ENCODE measurements around the gene NDUFS8. TPM values are rescaled to one million over a fixed set of nuclear protein-coding genes. Genes with fewer than 3 reads are reported as not detected.

Gene NDUFS8
- polyA plus RNA-seq, 3 donors = 62.9 to 141 (median 114) TPM

GRCh38 chr11:68011051-68011943 lies 19.2 kb upstream of the NDUFS8 start:
- Histone ChIP-seq H3K27ac (ENCODE audit: low read depth in 1 of 2, low read length in 2 of 2) (peak overlapping the region; percentile 90 to 94), H3K9me3 (replicated peaks in 1 of 2; ENCODE audit: control insufficient read depth in 1 of 2, insufficient read depth in 1 of 2, low read length in 2 of 2) (no peaks in the 10 kb centered on the region), H3K27me3 (ENCODE audit: control insufficient read depth in 2 of 2, insufficient read depth in 2 of 2, low read length in 2 of 2) (no peaks in the 10 kb centered on the region), H3K36me3 (replicated peaks in 1 of 2; ENCODE audit: control insufficient read depth in 1 of 2, insufficient read depth in 2 of 2, low read length in 2 of 2) (peaks cover 3 to 25% of the 10 kb centered on the region in 2 donors), H3K4me3 (replicated peaks in 1 of 3; ENCODE audit: low read depth in 2 of 3, low read length in 3 of 3) (peak overlapping the region; percentile 52 to 89 (median 60)), H2AFZ (ENCODE audit: insufficient read depth, low read depth, low read length, poor library complexity, severe bottlenecking) (peak overlapping the region; percentile 79), H3K9ac (ENCODE audit: insufficient read depth, low read length, poor library complexity, severe bottlenecking) (peak overlapping the region; percentile 75), H4K20me1 (ENCODE audit: insufficient read depth, low read length) (peaks cover 45% of the 10 kb centered on the region), H3K4me2 (replicated peaks; ENCODE audit: extremely low read depth, low read length, poor library complexity, severe bottlenecking) (peak overlapping the region; percentile 94), H3K4me1 (ENCODE audit: control insufficient read depth in 1 of 2, insufficient read depth in 2 of 2, low read length in 2 of 2) (peaks cover 71 to 79% of the 10 kb centered on the region in 2 donors), H3K79me2 (ENCODE audit: insufficient read depth, low read length) (peaks cover 59% of the 10 kb centered on the region)
- Mint-ChIP-seq H3K27ac (peak overlapping the region; percentile 91 to 97 (median 95)), H3K27me3 (ENCODE audit: low read depth in 3 of 3) (peaks cover 0 to 1% (median 0%) of the 10 kb centered on the region in 3 donors), H3K36me3 (peaks cover 19 to 29% of the 10 kb centered on the region in 2 donors), H3K4me3 (peak overlapping the region; percentile 83 to 92), H3K9me3 (no peaks in the 10 kb centered on the region), H3K4me1 (peaks cover 69% of the 10 kb centered on the region)
- DNase-seq = peak in 2 of 3 donors; percentile 36 to 49
- WGBS (ENCODE audit: insufficient coverage) = 55% methylated on average over 12 of the region's 16 CpGs
- intact Hi-C loops (cut with micrococcal nuclease) = loop anchor here in 1 of 2 donors (2.0 to 5.0 kb wide), 3 partner anchors 26 to 196 kb away; partner anchors contain the start of gene CHKA
- TF ChIP-seq, protein P1, sequence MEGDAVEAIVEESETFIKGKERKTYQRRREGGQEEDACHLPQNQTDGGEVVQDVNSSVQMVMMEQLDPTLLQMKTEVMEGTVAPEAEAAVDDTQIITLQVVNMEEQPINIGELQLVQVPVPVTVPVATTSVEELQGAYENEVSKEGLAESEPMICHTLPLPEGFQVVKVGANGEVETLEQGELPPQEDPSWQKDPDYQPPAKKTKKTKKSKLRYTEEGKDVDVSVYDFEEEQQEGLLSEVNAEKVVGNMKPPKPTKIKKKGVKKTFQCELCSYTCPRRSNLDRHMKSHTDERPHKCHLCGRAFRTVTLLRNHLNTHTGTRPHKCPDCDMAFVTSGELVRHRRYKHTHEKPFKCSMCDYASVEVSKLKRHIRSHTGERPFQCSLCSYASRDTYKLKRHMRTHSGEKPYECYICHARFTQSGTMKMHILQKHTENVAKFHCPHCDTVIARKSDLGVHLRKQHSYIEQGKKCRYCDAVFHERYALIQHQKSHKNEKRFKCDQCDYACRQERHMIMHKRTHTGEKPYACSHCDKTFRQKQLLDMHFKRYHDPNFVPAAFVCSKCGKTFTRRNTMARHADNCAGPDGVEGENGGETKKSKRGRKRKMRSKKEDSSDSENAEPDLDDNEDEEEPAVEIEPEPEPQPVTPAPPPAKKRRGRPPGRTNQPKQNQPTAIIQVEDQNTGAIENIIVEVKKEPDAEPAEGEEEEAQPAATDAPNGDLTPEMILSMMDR (IDR thresholded peaks at IDR 0.05) = no peak

DNA sequence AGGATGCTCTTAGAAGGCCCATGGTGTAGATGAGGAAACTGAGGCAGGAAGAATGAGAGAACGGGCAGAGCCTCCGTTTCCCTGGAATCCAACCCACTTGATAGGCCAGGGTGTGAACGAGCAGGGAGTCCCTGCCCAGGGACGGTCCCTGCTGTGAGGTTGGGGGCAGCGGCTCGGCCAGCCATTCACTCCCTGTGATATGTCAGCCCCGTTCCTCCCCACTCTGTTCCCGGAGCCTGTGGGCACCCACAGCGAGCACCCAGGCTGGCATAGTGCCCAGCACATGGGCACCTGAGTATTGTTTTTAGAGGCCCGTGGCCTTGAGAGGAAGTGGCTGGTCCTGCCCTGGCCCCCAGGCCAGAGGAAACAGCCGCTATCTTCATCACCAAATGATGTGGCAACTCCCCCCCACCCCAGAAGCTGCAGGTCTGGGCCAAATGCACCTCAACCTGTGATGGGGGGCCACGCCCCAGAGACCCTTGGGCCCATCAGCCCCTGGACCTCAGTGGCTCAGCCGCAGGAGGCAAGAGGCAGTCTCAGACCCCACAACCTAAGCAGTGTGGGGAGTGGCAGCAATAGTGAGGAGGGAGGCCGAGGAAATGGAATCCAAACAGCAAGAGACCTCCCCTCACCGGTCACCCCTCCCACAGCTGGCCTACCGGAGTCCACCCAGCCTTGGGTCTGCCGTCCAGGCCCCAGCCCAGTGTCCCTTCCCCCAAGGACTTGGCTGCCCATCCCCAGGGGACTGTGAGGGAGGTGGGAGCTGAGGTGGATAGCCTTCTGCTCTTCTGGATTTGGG lies 18.2 kb upstream of the NDUFS8 start:
- peak overlapping the region in 1 of 3 experiments; percentile 89 for H3K4me3 ChIP-seq (replicated peaks in 1 of 3; ENCODE audit: low read depth in 2 of 3, low read length in 3 of 3)
- peaks cover 59% of the 10 kb centered on the region for H3K79me2 ChIP-seq (ENCODE audit: insufficient read depth, low read length)
- Mint-ChIP-seq H3K4me1 (peaks cover 68% of the 10 kb centered on the region), H3K27ac (peak overlapping the region; percentile 25 to 97 (median 92)), H3K4me3 (peak overlapping the region; percentile 83 to 92), H3K36me3 (peaks cover 18 to 36% of the 10 kb centered on the region in 2 donors), H3K9me3 (no peaks in the 10 kb centered on the region), H3K27me3 (ENCODE audit: low read depth in 3 of 3) (peaks cover 0 to 1% (median 0%) of the 10 kb centered on the region in 3 donors)
- peaks cover 54% of the 10 kb centered on the region for H4K20me1 ChIP-seq (ENCODE audit: insufficient read depth, low read length)
- H3K9ac ChIP-seq (ENCODE audit: insufficient read depth, low read length, poor library complexity, severe bottlenecking) = peak overlapping the region; percentile 75
- peaks cover 6 to 26% of the 10 kb centered on the region in 2 donors for H3K36me3 ChIP-seq (replicated peaks in 1 of 2; ENCODE audit: control insufficient read depth in 1 of 2, insufficient read depth in 2 of 2, low read length in 2 of 2)
- no peak overlapping the region for H2AFZ ChIP-seq (ENCODE audit: insufficient read depth, low read depth, low read length, poor library complexity, severe bottlenecking)
- intact Hi-C loops (cut with micrococcal nuclease) = loop anchor here in 1 of 2 donors (5.0 kb wide), 2 partner anchors 110 to 195 kb away; partner anchors contain the start of gene CHKA
- peak overlapping the region; percentile 90 to 94 for H3K27ac ChIP-seq (ENCODE audit: low read depth in 1 of 2, low read length in 2 of 2)
- peak overlapping the region; percentile 94 for H3K4me2 ChIP-seq (replicated peaks; ENCODE audit: extremely low read depth, low read length, poor library complexity, severe bottlenecking)
- TF ChIP-seq, protein P1 (IDR thresholded peaks at IDR 0.05) = no peak
- WGBS (ENCODE audit: insufficient coverage) = 40% methylated on average over 6 of the region's 17 CpGs
- H3K27me3 ChIP-seq (ENCODE audit: control insufficient read depth in 2 of 2, insufficient read depth in 2 of 2, low read length in 2 of 2) = no peaks in the 10 kb centered on the region
- H3K4me1 ChIP-seq (ENCODE audit: control insufficient read depth in 1 of 2, insufficient read depth in 2 of 2, low read length in 2 of 2) = peaks cover 69 to 76% of the 10 kb centered on the region in 2 donors
- H3K9me3 ChIP-seq (replicated peaks in 1 of 2; ENCODE audit: control insufficient read depth in 1 of 2, insufficient read depth in 1 of 2, low read length in 2 of 2) = no peaks in the 10 kb centered on the region
- peak in 1 of 3 donors; percentile 17 for DNase-seq
